HG03196 (cell line): ENCODE measurements around the gene TMCC3.

Source experiments
- ATAC-seq: cut with Tn5 transposase; IDR thresholded peaks from one replicate; pipeline ENCODE4 v1.9.1; 2021; ENCODE audit not compliant: unreplicated experiment

TMCC3 gene

DNA sequence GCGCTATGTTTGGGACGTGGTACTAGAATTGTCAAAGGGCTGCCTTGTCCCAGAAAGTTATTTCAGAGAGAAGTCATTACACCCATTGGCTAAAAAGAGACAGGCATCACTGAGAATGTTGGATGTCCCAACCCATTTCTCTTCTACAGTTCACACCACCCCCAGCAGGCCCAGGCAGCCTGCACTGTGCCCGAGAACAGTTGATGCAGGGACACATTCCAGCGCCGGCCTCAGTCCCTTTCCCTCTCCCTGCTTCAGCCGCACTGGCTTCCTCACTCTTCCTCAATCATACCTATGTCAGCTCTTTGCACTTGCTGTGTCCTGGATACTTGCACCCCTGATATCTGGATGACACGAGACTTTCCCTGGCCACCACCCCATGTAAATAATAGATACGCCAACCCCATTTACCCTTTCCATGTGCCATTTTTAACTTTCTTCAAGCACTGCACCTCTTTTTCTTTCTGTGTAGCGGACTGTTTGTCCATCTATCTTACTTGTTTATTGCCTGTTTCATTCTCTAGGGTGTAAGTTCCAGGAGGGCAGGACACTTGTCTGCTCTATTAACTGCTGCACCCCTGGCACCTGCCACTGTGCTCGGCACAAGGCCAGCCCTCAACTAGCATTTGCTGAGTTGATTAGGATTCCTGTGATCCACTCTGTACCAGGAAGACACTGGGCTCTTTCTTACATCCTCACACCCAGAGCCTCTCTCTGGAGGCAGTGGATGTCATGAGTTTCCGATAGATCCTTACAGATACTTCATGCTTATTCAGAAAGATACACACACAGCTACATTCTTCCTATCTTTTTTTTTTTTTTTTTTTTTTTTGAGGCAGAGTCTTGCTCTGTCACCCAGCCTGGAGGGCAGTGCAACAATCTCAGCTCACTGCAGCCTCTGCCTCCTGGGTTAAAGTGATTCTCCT, 114.1 kb downstream of the TMCC3 start:
- ATAC-seq: no peak

DNA sequence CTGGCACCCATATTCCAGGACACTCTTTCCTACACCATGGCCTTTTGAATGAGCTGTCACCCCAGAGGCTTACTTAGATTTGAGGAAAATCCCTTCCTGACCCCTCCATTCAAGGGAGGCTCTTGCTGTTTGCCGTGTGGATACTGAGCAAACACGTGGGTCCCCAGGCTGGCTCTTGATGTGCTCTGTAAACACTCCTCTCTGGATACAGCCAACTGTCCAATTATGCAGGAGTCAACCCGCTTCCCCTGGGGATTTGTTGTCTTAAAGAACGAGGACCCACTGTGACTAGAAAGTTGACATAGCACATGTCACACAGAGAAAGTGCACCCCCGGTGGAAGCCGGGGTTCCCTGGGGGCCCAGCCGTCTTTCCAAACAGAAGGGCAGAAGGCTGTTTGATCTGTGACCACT, 114.8 kb downstream of the TMCC3 start:
- no peak for ATAC-seq

DNA sequence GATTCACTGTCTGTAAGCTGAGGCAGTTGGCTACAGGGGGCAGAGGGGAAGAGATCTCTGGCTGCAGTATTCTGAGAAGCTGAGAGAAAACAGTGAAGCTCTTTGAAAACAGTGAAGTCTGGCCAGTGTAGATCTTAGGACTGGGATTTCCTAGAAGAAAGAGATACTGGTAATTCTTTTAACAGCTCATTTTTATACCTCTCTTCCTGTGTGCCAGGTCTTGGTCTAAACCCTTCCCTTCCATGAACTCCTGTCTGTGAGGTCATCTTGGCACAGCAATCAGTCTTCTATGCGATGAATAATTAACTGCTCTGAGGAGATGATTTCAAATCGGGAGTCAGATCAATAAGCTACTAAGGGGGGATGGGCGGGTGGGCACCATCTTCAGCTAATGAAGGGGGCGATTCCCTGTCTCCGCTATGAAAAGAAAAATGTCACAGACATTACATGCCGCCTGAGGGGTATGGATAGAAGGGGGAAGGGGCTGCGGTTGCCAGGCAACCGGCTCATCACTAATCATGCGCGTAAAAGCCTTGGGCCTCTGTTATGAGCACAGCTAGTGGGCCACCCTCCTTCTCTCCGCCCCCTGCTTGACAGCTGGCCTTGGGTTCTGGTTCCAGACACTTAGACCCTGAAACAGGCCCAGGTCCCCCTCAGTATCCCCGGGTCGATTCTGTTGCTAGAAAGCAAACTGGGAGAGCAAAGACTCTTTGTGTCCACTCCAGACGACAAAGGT, 115.4 kb downstream of the TMCC3 start:
- ATAC-seq: no peak

DNA sequence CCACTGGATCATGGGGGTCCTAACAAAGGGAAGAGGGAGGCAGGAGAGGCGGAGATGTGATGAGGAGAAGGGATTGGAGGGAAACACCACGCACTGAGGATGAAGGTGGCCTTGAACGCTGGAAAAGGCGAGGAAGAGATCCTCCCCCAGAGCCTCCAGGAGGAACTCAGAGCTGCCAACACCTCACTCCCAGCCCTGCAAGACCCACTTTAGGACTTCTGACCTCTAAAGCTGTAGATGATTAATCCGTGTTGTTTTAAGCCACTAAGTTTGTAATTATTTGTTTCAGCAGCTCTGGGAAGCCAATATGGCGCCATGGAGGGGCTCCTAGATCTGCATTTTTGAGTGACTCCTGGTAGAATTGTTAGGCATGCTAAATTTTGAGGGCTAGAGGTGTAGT, 116.1 kb downstream of the TMCC3 start:
- no peak for ATAC-seq

DNA sequence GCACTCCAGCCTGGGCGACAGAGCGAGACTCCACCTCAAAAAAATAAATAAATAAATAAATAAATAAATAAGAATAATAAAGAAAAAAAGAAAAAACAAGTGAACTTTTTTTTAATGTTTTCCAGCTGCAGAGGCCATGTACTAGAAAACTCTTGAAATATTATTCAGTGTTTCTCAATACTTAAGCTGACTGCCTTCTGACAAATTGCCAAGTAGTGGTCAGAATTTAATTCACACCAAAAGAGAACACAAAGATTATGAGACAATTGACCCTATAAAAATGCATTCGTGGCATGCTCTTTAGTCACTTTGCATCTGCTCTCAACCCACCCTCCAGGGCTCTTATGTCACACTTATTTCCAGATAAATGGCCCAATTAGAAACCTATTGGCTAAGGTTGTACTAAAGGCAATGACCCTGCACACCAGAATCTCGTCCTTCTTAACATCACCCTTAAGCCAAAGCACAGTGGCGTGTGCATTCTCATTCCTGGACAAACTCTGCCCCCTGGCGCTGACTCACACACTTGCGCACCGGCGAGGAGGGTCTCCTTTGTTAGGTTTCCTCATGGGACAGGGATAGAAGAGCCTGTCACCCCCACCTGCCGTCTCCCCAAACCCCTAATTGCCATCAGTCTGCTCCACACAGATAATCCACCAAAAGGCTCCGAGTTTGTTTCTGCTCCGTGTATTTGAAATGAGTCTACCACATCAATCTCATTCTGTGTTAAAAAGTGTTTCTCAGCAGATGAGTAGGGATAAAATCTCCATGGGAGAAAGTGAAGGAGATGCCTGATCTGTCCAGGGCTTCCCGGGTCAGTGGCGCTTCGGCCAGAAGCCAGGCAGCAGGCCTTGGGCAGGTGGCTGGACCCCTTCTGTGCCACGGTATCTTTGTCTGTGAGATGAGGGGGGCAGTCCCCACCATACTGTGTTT, 117.6 kb downstream of the TMCC3 start:
- ATAC-seq: no peak

DNA sequence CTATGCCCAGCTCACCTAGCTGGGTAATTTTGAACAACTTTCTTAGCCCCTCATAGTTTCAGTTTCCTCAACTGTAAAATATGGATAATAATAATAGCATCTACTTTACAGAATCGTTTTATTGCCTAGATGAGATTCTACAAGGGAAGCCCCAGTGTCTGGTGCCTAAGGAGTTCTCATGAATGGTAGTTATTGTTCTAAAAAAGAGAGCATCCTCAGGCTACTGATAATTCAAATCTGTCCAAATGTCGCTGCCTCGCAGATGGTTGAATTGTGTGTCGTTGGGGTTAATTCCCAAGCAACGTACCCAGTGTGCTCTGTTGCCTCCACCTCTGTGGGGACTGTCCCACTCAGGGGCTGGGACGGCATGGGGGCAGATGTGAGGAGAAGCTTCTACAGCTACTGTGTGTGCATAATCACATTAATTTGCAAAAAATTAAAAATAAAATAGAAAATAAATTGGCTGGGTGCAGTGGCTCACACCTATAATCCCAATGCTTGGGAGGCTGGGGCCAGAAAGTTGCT, 119.1 kb downstream of the TMCC3 start:
- ATAC-seq: no peak

DNA sequence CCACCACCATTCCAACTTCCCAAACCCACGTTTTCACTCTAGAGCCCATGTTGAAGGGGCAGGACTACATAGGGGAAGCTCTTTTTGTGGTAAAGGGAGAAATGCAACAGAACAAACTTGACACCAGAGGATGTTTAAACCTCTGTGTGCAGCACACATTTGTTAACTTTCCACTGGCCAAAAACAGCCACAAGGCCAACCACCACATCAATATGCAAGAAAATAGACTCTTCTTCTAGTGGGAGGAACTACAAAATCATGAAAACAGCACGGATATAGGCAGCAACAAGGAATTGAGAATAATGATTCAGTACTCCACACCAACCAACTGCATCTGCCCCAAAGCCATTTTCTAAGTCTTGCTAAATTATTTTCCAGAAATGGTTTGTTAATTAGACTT, 124.4 kb downstream of the TMCC3 start:
- no peak for ATAC-seq
